DLD1 (cell line): ENCODE data around the gene PRRT1.
"Not testable (repeated sequence)": the region's sequence is repeated elsewhere in the genome, so short reads cannot be mapped to it uniquely, and the experiment has no call there.

Experiments
- in situ Hi-C: cut with HindIII; loops from 2 replicates; pipeline ENCODE4 v1.10.0; 2017; ENCODE audit warnings: low sequenced_read_pairs

Gene PRRT1

GRCh38 chr6:32188381-32189068 lies 36.8 kb upstream of the PRRT1 start:
- in situ Hi-C loops: no loop called here

GRCh38 chr6:32187725-32188380 lies 36.1 kb upstream of the PRRT1 start:
- in situ Hi-C loops: not testable (repeated sequence)

GRCh38 chr6:32187009-32187709 lies 35.4 kb upstream of the PRRT1 start:
- in situ Hi-C loops: no loop called here

GRCh38 chr6:32186151-32186840 lies 34.6 kb upstream of the PRRT1 start:
- in situ Hi-C loops: not testable (repeated sequence)

GRCh38 chr6:32185681-32186131 lies 34.0 kb upstream of the PRRT1 start:
- in situ Hi-C loops: not testable (repeated sequence)

- in situ Hi-C loops: no loop called here
Observed at GRCh38 chr6:32184084-32184640, 32.4 kb upstream of the PRRT1 start, which contains the start of gene AGER. Gene AGER, minus strand, starts transcription at chr6:32184253. Its CDS starts 31 bp downstream, at chr6:32184222.

- in situ Hi-C loops: no loop called here
Observed at GRCh38 chr6:32183483-32184083, 31.8 kb upstream of the PRRT1 start.

GRCh38 chr6:32183030-32183429 lies 31.3 kb upstream of the PRRT1 start:
- in situ Hi-C loops: no loop called here

- in situ Hi-C loops: no loop called here
Observed at GRCh38 chr6:32182555-32182981, 30.8 kb upstream of the PRRT1 start.

GRCh38 chr6:32181915-32182529 lies 30.3 kb upstream of the PRRT1 start:
- in situ Hi-C loops: no loop called here

GRCh38 chr6:32181148-32181702 lies 29.5 kb upstream of the PRRT1 start:
- in situ Hi-C loops: no loop called here

GRCh38 chr6:32179766-32180405 lies 28.1 kb upstream of the PRRT1 start:
- in situ Hi-C loops: no loop called here

GRCh38 chr6:32178547-32179440 lies 27.1 kb upstream of the PRRT1 start:
- in situ Hi-C loops: no loop called here

GRCh38 chr6:32177788-32178546 lies 26.2 kb upstream of the PRRT1 start, which contains the start of gene RNF5:
Gene RNF5, plus strand, starts transcription at chr6:32178405. Its CDS starts 107 bp downstream, at chr6:32178512.
- in situ Hi-C loops: no loop called here

- in situ Hi-C loops: no loop called here
Observed at GRCh38 chr6:32177183-32177787, 25.5 kb upstream of the PRRT1 start.

GRCh38 chr6:32176476-32177182 lies 24.9 kb upstream of the PRRT1 start:
- in situ Hi-C loops: no loop called here
